B cell (primary cell): ENCODE results near the gene FXYD7.

Experiments used
- CTCF ChIP-seq: fragments of 200-600 bp; IDR thresholded peaks from one replicate; pipeline ENCODE4 v1.8.0; 2022; ENCODE audit warnings: antibody characterized with exemption, mild to moderate bottlenecking
- EZH2 ChIP-seq: IDR thresholded peaks from 2 replicates; pipeline ENCODE4 v1.6.1; 2012; ENCODE audit warnings: borderline replicate concordance, low read depth, mild to moderate bottlenecking, moderate library complexity, low read length; ENCODE audit not compliant: insufficient read depth, poor library complexity, severe bottlenecking

GRCh38 chr19:35094656-35095055 is 48.4 kb upstream of the FXYD7 start:
- TF ChIP-seq CTCF: no peak
- TF ChIP-seq EZH2: no peak
